ENCODE results near the gene SAMD3.
"Not testable (repeated sequence)": the region's sequence is repeated elsewhere in the genome, so short reads cannot be mapped to it uniquely, and the experiment has no call there.

SAMD3 gene

DNA sequence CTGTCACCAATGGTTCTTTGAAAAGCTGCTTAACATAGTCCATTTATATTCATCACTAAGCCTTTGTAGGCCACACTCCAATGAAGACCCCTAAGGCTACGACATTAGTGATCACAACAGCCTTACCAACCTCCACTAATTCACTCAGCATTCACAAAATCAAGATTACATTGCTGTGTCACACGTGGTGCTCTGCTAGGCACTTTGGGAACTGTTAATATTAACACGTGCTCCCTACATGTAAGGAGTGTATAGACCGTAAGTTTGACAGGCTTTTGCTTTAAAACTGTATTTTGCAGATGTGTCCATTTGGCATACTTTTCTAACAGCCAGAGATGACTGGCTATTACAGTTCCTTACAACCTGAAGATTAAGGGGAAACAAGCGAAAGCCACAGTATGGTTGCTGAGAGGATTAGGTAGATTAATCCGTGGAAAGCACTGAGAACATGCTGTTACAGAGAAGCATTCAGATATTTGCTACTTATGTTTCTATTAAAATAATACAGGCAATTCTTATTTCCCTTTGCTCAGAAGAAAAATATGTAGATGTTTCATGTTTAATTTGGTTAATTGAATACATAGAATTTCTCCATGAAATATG is 69.7 kb downstream of the SAMD3 start:
- TF ChIP-seq EZH2phosphoT487 (conservative IDR thresholded peaks at IDR 0.05; ENCODE audit: low read length), result no peak
- TF ChIP-seq, protein P1, sequence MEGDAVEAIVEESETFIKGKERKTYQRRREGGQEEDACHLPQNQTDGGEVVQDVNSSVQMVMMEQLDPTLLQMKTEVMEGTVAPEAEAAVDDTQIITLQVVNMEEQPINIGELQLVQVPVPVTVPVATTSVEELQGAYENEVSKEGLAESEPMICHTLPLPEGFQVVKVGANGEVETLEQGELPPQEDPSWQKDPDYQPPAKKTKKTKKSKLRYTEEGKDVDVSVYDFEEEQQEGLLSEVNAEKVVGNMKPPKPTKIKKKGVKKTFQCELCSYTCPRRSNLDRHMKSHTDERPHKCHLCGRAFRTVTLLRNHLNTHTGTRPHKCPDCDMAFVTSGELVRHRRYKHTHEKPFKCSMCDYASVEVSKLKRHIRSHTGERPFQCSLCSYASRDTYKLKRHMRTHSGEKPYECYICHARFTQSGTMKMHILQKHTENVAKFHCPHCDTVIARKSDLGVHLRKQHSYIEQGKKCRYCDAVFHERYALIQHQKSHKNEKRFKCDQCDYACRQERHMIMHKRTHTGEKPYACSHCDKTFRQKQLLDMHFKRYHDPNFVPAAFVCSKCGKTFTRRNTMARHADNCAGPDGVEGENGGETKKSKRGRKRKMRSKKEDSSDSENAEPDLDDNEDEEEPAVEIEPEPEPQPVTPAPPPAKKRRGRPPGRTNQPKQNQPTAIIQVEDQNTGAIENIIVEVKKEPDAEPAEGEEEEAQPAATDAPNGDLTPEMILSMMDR (IDR thresholded peaks at IDR 0.05; ENCODE audit: insufficient read depth, low read length, poor library complexity, severe bottlenecking), result no peak
- H3K9ac ChIP-seq (ENCODE audit: low read length), result no peak overlapping the region
- no peaks in the 10 kb centered on the region for H3K36me3 ChIP-seq (ENCODE audit: low read length)
- no peaks in the 10 kb centered on the region for H3K9me3 ChIP-seq (ENCODE audit: insufficient read depth, low read length)
- no peaks in the 10 kb centered on the region for H3K9me2 ChIP-seq (replicated peaks; ENCODE audit: insufficient read depth, low read length)
- H3K4me2 ChIP-seq (ENCODE audit: low read depth, low read length, poor library complexity, severe bottlenecking), result no peak overlapping the region
- no peaks in the 10 kb centered on the region for H4K20me1 ChIP-seq (ENCODE audit: low read depth, low read length)
- H3F3A ChIP-seq (ENCODE audit: insufficient read depth), result no peaks in the 10 kb centered on the region
- H3K27me3 ChIP-seq (ENCODE audit: low read length), result no peaks in the 10 kb centered on the region
- H3K4me3 ChIP-seq (ENCODE audit: insufficient read depth, low read length, poor library complexity, severe bottlenecking), result no peak overlapping the region
- no peak overlapping the region for H3K27ac ChIP-seq (ENCODE audit: low read depth, low read length)
- H2AFZ ChIP-seq (ENCODE audit: low read depth, low read length, severe bottlenecking), result no peak overlapping the region
- H3K79me2 ChIP-seq (ENCODE audit: insufficient read depth, low read length), result no peaks in the 10 kb centered on the region

DNA sequence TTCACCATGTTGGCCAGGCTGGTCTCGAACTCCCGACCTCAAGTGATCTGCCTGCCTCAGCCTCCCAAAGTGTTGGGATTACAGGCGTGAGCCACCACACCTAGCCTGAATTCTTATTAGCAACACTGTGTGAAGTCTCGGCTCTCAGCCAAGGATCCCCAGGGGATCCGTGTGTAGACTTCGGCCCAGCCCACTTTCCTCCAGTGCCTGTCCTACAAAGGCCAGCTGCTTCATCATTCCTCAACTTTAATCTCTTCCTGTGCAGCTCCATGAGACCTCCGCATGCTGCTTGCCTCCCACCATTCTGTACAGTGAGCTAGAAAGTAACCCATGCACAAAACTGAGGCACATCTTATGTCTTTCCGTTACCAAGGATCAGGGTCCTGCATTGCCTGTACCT is 71.8 kb downstream of the SAMD3 start:
- Histone ChIP-seq H3F3A (ENCODE audit: insufficient read depth) (no peaks in the 10 kb centered on the region), H3K36me3 (ENCODE audit: low read length) (no peaks in the 10 kb centered on the region)

DNA sequence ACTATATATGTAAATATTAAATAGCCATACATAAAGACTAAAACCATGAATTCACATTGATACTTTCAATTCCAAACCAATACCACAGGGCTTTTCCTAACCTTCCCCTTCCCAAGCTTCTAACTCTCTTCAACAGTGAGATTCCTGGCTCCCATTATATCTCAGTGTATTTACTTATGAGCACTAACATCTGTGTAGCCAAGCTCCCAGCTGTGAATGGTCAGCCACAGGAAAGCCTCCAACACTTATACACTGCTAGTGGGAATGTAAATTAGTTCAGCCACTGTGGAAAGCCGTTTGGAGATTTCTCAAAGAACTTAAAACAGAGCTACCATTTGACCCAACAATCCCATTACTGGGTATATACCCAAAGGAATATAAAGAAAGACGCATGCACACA is 73.7 kb downstream of the SAMD3 start:
- H3K4me3 ChIP-seq (ENCODE audit: insufficient read depth, low read length, poor library complexity, severe bottlenecking); H2AFZ ChIP-seq (ENCODE audit: low read depth, low read length, severe bottlenecking); H3K27me3 ChIP-seq (ENCODE audit: low read length); H4K20me1 ChIP-seq (ENCODE audit: low read depth, low read length); H3K9me3 ChIP-seq (ENCODE audit: insufficient read depth, low read length); H3K4me2 ChIP-seq (ENCODE audit: low read depth, low read length, poor library complexity, severe bottlenecking); H3F3A ChIP-seq (ENCODE audit: insufficient read depth); H3K9me2 ChIP-seq (replicated peaks; ENCODE audit: insufficient read depth, low read length); H3K9ac ChIP-seq (ENCODE audit: low read length); H3K36me3 ChIP-seq (ENCODE audit: low read length); H3K79me2 ChIP-seq (ENCODE audit: insufficient read depth, low read length); H3K27ac ChIP-seq (ENCODE audit: low read depth, low read length): not testable (repeated sequence)

More for the DNA sequence above, 71.8 kb downstream of the SAMD3 start:
- no peaks in the 10 kb centered on the region for H3K79me2 ChIP-seq (ENCODE audit: insufficient read depth, low read length)
- H3K4me2 ChIP-seq (ENCODE audit: low read depth, low read length, poor library complexity, severe bottlenecking), result no peak overlapping the region
- H3K27ac ChIP-seq (ENCODE audit: low read depth, low read length), result no peak overlapping the region
- no peaks in the 10 kb centered on the region for H3K9me3 ChIP-seq (ENCODE audit: insufficient read depth, low read length)
- H3K9ac ChIP-seq (ENCODE audit: low read length), result no peak overlapping the region
- H2AFZ ChIP-seq (ENCODE audit: low read depth, low read length, severe bottlenecking), result no peak overlapping the region
- TF ChIP-seq EZH2phosphoT487 (conservative IDR thresholded peaks at IDR 0.05; ENCODE audit: low read length), result no peak
- TF ChIP-seq, protein P1 (IDR thresholded peaks at IDR 0.05; ENCODE audit: insufficient read depth, low read length, poor library complexity, severe bottlenecking), result no peak
- no peaks in the 10 kb centered on the region for H3K27me3 ChIP-seq (ENCODE audit: low read length)
- H4K20me1 ChIP-seq (ENCODE audit: low read depth, low read length), result no peaks in the 10 kb centered on the region
- no peaks in the 10 kb centered on the region for H3K9me2 ChIP-seq (replicated peaks; ENCODE audit: insufficient read depth, low read length)
- no peak overlapping the region for H3K4me3 ChIP-seq (ENCODE audit: insufficient read depth, low read length, poor library complexity, severe bottlenecking)

DNA sequence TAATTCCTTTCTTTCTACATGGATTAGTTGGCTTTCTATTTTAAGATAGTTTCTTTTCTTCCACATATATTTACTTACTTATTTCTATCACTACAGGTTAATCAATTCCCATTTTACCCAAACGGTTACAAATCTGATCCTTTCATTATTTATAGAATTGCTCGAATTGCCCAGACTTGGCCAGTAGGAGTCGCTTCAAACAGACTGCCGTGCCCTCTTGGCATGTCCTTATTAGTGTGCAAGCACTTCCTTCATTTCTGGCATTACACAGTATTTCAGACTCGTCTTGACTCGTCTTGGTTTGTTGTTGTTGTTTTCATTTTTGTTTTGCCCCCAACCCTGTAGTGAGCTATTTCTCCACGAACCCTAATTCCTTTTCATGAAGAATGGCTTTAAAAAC is 74.6 kb downstream of the SAMD3 start:
- H3K36me3 ChIP-seq (ENCODE audit: low read length), result no peaks in the 10 kb centered on the region
- H3K9ac ChIP-seq (ENCODE audit: low read length), result no peak overlapping the region
- H4K20me1 ChIP-seq (ENCODE audit: low read depth, low read length), result no peaks in the 10 kb centered on the region
- no peak overlapping the region for H3K4me3 ChIP-seq (ENCODE audit: insufficient read depth, low read length, poor library complexity, severe bottlenecking)
- no peaks in the 10 kb centered on the region for H3K27me3 ChIP-seq (ENCODE audit: low read length)
- H2AFZ ChIP-seq (ENCODE audit: low read depth, low read length, severe bottlenecking), result no peak overlapping the region
- H3K9me3 ChIP-seq (ENCODE audit: insufficient read depth, low read length), result no peaks in the 10 kb centered on the region
- H3K79me2 ChIP-seq (ENCODE audit: insufficient read depth, low read length), result no peaks in the 10 kb centered on the region
- no peak overlapping the region for H3K27ac ChIP-seq (ENCODE audit: low read depth, low read length)
- no peaks in the 10 kb centered on the region for H3F3A ChIP-seq (ENCODE audit: insufficient read depth)
- no peak overlapping the region for H3K4me2 ChIP-seq (ENCODE audit: low read depth, low read length, poor library complexity, severe bottlenecking)
- H3K9me2 ChIP-seq (replicated peaks; ENCODE audit: insufficient read depth, low read length), result no peaks in the 10 kb centered on the region
- TF ChIP-seq EZH2phosphoT487 (conservative IDR thresholded peaks at IDR 0.05; ENCODE audit: low read length), result no peak
- TF ChIP-seq, protein P1 (IDR thresholded peaks at IDR 0.05; ENCODE audit: insufficient read depth, low read length, poor library complexity, severe bottlenecking), result peak; percentile 34

Data from SU-DHL-6 (cell line).